ENCODE results near the gene CYP3A4.
"Not testable (repeated sequence)": the region's sequence is repeated elsewhere in the genome, so short reads cannot be mapped to it uniquely, and the experiment has no call there.

- TF ChIP-seq, protein P1, sequence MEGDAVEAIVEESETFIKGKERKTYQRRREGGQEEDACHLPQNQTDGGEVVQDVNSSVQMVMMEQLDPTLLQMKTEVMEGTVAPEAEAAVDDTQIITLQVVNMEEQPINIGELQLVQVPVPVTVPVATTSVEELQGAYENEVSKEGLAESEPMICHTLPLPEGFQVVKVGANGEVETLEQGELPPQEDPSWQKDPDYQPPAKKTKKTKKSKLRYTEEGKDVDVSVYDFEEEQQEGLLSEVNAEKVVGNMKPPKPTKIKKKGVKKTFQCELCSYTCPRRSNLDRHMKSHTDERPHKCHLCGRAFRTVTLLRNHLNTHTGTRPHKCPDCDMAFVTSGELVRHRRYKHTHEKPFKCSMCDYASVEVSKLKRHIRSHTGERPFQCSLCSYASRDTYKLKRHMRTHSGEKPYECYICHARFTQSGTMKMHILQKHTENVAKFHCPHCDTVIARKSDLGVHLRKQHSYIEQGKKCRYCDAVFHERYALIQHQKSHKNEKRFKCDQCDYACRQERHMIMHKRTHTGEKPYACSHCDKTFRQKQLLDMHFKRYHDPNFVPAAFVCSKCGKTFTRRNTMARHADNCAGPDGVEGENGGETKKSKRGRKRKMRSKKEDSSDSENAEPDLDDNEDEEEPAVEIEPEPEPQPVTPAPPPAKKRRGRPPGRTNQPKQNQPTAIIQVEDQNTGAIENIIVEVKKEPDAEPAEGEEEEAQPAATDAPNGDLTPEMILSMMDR (conservative IDR thresholded peaks at IDR 0.05; ENCODE audit: low read depth, low read length) = not testable (repeated sequence)
- not testable (repeated sequence) for TF ChIP-seq EZH2phosphoT487 (IDR thresholded peaks at IDR 0.05; ENCODE audit: borderline replicate concordance, low read length); EZH2 (IDR thresholded peaks at IDR 0.05; ENCODE audit: low read length, unreplicated experiment)
These were observed 11.9 kb upstream of the CYP3A4 start for GRCh38 chr7:99795864-99796263.
